ENCODE measurements around the gene MACF1. TPM values are rescaled to one million over a fixed set of nuclear protein-coding genes. Genes with fewer than 3 reads are reported as not detected.

The MACF1 gene
- total RNA-seq, 1 experiment from 2014 or later, result 190 TPM

DNA sequence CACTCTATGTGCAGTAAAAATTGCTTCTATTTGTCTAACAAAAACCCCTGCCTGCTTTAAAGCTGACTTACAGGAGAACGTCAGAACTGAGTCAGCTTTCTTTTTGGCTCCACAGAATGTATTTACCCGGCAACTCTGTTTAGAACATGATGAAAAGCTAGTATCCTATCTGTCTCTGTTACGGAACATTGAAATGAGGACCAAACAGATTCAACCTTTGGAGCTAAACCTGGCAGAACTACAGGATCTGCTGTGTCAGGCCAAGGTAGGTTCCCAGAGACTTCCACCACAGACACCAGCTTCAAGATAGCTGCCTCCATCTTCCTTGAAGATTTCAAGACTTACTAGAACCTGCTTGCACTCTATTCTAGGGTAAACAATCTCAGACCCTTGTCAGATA lies 132.6 kb downstream of the MACF1 start:
- Mint-ChIP-seq H3K4me3 (no peak overlapping the region), H3K9me3 (no peaks in the 10 kb centered on the region), H3K27ac (peak overlapping the region in 1 of 3 experiments; percentile 25; a peak in 1 of 7 replicates), H3K36me3 (ENCODE audit: insufficient read depth in 1 of 3, low read depth in 3 of 3) (peaks cover 11 to 73% (median 63%) of the 10 kb centered on the region in 3 experiments; a peak in 6 of 7 replicates), H3K27me3 (ENCODE audit: low read depth) (no peaks in the 10 kb centered on the region), H3K4me1 (no peaks in the 10 kb centered on the region)
- Histone ChIP-seq H3K9ac (ENCODE audit: extremely low read depth, insufficient read length, low read length) (no peak overlapping the region), H3K56ac (ENCODE audit: insufficient read length, low read depth, low read length) (no peak overlapping the region), H3K27me3 (ENCODE audit: insufficient read depth, low read length) (no peaks in the 10 kb centered on the region), H4K5ac (ENCODE audit: insufficient read length, low read depth, low read length) (no peak overlapping the region), H2BK15ac (ENCODE audit: low read depth, low read length) (no peak overlapping the region), H3K18ac (ENCODE audit: insufficient read length, low read depth, low read length) (no peak overlapping the region), H3K23me2 (ENCODE audit: insufficient read length, low read depth, low read length, poor library complexity, severe bottlenecking) (no peaks in the 10 kb centered on the region), H4K20me1 (ENCODE audit: control insufficient read depth, insufficient read depth, insufficient read length) (no peaks in the 10 kb centered on the region), H3K4ac (ENCODE audit: low read depth, low read length) (no peak overlapping the region), H3K27ac (ENCODE audit: insufficient read length, low read depth, low read length) (no peak overlapping the region), H3K4me2 (ENCODE audit: insufficient read depth, insufficient read length, low read length) (no peak overlapping the region), H3T11ph (ENCODE audit: low read length) (no peak overlapping the region), H2AFZ (ENCODE audit: low read length) (no peak overlapping the region), H2BK5ac (ENCODE audit: insufficient read length, low read length) (no peak overlapping the region), H3K4me1 (ENCODE audit: insufficient read depth, low read length) (no peaks in the 10 kb centered on the region), H3K23ac (ENCODE audit: insufficient read length, low read depth, low read length) (no peak overlapping the region), H2AK5ac (ENCODE audit: insufficient read length, low read length) (no peak overlapping the region), H3K9me3 (ENCODE audit: control insufficient read depth, low read depth, low read length) (no peaks in the 10 kb centered on the region), H2BK12ac (ENCODE audit: insufficient read length, low read depth, low read length) (no peak overlapping the region), H3K79me1 (ENCODE audit: insufficient read depth, low read depth, low read length, poor library complexity, severe bottlenecking) (no peaks in the 10 kb centered on the region), H4K8ac (replicated peaks; ENCODE audit: insufficient read length, low read depth, low read length) (no peak overlapping the region), H3K14ac (ENCODE audit: insufficient read depth, low read length) (no peak overlapping the region), H3K79me2 (ENCODE audit: insufficient read depth, low read length) (no peaks in the 10 kb centered on the region), H2BK120ac (ENCODE audit: low read depth, low read length, poor library complexity, severe bottlenecking) (no peak overlapping the region), H4K91ac (ENCODE audit: insufficient read length, low read depth, low read length) (no peak overlapping the region), H2BK20ac (ENCODE audit: low read depth, low read length, poor library complexity, severe bottlenecking) (no peak overlapping the region)
- no CpG with 5 or more reads among the region's 3 CpGs for WGBS (ENCODE audit: extremely low coverage, insufficient read length, low lambda C conversion rate)
- TF ChIP-seq, protein P1, sequence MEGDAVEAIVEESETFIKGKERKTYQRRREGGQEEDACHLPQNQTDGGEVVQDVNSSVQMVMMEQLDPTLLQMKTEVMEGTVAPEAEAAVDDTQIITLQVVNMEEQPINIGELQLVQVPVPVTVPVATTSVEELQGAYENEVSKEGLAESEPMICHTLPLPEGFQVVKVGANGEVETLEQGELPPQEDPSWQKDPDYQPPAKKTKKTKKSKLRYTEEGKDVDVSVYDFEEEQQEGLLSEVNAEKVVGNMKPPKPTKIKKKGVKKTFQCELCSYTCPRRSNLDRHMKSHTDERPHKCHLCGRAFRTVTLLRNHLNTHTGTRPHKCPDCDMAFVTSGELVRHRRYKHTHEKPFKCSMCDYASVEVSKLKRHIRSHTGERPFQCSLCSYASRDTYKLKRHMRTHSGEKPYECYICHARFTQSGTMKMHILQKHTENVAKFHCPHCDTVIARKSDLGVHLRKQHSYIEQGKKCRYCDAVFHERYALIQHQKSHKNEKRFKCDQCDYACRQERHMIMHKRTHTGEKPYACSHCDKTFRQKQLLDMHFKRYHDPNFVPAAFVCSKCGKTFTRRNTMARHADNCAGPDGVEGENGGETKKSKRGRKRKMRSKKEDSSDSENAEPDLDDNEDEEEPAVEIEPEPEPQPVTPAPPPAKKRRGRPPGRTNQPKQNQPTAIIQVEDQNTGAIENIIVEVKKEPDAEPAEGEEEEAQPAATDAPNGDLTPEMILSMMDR (conservative IDR thresholded peaks at IDR 0.05), result no peak
- no peak for DNase-seq
